SKM-1 (cell line): ENCODE results near the gene HSPA12B.
A peak's percentile ranks its signal among the peaks of the same experiment; 100 is the strongest.

Source experiments
- DNase-seq: peaks from one replicate; lab custom pipeline; 2025; ENCODE audit not compliant: unreplicated experiment; lab: John Stamatoyannopoulos, UW

Gene HSPA12B

GRCh38 chr20:3704087-3704486 is 28.4 kb upstream of the HSPA12B start:
- DNase-seq = no peak

DNA sequence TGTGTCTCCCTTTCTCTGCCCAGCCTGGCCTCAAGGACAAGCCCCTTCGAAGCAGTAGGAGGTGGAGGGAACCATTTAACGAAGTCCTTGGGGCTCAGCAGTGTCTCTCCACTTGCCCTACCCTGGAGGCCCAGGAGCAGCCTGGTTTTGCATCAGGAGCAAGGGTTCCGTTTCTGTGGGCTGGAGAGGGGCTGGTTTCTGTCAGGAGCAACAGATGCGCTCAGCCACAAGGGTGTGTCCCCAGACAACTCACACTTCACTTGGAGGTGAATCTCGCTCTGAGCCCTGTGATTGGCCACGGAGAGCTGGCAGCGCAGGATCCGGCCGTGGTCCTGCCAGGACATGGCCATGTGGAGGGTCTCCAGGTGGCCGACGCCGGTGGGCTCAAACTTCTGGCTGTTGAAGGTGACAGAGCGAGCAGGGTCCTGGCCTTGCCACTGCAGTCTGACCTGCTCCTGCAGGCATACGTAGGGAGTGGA is 27.0 kb upstream of the HSPA12B start:
- DNase-seq = no peak

DNA sequence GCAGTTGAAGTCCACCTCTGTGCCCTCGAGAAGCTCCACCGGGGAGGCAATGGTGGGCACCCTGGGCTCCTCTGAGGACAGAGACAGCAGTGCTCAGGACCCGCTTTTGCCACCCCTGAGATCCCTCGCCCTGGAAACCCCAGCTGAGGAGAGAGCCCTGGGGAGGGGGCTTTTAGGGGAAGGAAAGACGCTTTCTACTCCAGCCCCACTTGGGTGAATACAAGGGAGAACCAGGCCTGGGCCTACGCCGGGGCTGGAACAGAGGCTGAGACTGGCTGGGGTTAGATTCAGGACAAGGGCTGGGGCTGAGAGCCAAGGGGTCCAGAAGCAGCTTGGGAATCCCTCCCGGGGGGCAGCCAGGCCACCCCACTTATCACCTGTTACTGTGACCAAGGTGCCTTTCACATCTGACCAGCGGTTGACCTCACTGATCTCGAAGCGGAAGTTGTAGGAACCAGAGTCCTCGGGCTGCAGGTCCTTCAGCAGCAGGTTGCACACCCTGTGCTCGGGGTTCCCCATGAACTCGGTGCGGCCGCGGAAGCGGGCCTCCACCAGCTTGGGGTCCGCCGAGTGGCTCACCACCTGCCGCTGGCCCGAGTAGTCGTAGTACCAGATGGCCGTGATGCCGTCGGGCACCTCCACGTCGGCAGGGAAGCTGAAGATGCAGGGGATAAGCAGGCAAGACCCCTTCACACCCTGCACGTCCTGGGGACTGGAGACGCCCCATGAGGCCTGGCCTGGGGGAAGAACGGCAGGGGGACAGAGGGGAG is 26.3 kb upstream of the HSPA12B start:
- DNase-seq = no peak

DNA sequence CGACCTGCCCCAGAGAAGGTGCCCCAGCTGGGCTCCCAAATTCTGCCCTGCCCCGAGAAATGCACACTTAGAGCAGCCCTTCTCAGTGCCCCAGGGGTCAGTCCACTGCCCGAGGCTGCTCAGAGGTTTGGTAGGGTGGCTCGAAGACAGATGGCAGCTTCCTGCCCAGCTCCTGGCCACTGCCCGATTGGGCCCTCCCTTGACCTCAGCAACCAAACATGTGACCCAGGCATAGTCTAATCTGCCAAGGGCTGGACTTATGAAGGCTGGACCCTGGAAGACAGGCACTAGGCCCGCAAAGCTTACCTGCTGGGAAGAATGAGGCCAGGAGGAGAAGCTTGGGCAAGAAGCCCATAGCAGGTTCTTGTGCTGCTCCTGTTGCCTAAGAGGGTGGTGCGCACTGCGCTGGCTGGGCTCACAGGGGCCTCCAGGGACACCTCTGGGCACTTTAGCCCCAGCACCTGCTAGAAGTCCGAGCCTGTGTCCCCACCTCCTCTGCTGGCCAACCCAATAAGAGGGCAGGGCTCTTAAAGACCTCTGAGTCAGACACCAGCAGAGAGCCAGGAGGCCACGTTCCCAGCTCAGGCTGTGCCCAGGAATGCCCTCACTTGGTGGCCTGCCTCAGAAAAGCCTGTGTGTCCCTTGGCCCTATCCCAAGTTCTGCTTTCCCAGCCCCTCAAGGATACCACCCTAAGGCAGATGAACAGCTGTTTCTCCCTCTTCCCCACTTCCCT is 25.5 kb upstream of the HSPA12B start:
- DNase-seq = no peak

DNA sequence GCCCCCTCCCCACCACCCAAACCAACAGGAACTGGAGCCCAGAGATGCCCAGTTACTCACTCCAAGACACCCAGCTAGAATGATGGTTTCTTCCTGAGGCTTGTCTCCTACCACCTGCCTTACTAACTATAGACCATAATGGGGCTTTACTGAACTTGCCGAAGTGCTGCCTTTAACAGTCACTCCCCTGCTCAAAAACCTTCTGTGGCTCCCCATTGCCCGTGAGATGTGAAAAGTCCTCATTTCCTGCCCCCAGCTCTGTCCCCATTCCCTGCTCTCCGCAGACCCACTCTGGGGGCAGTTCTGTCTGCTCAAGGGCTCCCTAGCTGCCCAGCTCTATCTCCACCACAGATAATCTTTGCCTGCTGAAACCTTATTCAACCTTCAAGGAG is 25.0 kb upstream of the HSPA12B start:
- no peak for DNase-seq

GRCh38 chr20:3710011-3710466 is 22.4 kb upstream of the HSPA12B start:
- DNase-seq = no peak

DNA sequence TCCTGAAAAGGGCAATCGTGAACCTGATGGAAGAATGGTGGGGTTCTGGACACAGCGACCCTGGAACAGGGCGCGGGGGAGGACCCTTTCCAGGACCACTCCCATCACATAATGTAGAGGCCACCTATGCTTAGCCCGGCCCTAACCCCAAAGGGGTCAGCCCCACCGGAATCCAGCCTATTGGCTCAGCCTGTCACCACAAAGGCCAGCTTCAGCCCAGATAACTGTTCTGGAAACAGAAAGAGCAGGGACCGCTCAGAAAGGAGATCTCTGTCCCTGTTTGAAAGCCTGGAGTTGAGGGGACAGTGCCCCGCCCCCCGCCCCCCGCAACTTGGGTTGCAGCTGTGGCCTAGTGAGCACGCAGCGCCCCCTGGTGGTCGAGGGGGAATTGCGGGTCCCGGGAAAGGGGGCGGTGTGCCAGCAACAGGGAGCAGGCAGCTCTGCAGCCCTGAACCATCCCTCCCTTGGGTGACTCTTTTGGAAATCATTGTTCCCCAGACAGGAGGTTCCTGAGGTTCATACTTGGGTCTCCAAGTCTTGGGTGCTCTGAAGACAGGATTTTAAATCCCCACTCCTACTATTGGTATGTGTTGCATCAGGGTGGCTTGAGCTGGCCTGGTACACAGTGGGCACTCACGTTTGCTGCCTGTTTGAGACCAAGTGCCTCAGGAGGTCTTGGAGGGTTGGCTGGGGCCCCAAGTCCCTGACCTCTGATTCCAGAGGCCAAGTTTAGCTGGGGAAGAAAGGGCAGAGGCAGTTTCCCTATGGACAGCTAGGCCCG is 21.6 kb upstream of the HSPA12B start:
- no peak for DNase-seq

GRCh38 chr20:3711484-3711941 is 21.0 kb upstream of the HSPA12B start:
- no peak for DNase-seq

GRCh38 chr20:3712279-3712873 is 20.1 kb upstream of the HSPA12B start, which contains the start of gene SIGLEC1:
SIGLEC1 (minus strand) TSS chr20:3712600; CDS start chr20:3707128, 5,472 bp downstream.
- DNase-seq = peak; percentile 36

- no peak for DNase-seq
Observed at GRCh38 chr20:3714092-3714491, 18.4 kb upstream of the HSPA12B start.

DNA sequence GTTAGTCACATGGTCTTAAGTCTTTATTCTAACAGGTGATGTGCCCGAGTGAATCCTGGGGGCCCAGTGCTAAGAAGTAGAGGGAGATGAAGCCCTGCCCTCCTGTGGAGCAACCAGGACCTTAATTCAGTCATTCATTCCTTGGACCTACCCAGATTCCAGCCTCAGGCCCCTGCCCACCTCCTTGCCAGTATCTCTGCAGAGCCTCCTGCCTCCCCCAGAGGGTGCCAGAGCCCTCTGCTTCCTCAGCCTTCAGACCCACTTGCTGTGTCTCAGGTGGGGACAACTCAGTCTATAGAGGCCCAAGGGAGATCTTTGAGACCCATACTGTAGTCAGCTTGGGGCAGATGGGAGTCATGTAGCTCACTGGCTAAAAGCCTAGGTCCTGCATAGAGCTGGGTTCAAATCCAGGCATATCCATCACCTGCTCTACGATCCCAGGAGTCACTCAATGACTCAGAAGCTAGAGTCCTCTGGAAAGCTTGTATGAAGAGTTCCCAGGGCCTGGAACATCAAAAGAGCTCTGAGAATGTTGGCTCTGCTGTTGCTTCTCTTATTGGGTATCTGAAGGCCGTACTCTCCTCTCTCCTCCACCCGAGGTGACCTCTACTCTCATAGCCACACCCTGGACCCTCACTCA is 16.2 kb upstream of the HSPA12B start:
- no peak for DNase-seq

- no peak for DNase-seq
Observed at GRCh38 chr20:3719046-3719445, 13.4 kb upstream of the HSPA12B start.

DNA sequence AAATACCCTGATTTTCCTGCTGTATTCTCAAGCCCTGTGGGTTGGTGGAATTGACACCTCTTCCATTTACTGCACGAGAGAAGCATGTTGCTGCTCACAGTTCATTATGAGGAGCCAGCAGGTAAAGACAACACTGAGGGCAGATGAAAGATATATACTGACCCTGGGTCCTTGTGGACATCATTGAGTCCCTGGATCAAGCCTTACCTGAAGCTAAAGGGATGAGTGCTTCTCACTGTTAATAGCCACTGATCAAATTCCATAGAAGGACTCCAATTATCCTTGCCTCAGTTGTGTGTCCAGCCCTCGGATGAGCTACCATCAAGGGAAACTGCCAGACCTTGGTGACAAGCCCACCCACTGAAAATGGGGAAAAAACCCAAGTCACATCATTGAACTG is 12.4 kb upstream of the HSPA12B start:
- DNase-seq = no peak

DNA sequence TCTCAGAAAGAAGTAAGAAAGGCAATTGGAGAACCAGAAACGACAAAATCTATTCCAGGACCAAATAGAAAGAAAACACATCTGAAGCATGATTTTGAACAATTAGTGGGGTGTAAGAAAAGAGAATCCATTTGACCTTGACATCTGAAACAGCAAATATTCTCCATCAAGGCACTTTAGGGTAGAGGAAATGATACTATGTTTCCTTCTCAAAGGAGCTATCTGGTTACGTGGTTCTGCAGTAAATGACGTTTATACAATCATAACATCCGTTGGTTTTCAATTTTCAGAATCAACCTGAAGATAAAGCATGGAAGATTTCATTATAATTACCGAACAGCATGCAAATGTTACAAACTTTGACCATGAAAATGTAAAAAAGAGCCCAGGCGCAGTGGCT is 11.9 kb upstream of the HSPA12B start:
- no peak for DNase-seq

- DNase-seq = no peak
Observed at GRCh38 chr20:3721912-3722311, 10.6 kb upstream of the HSPA12B start.

- DNase-seq = no peak
Observed at GRCh38 chr20:3723284-3723683, 9.2 kb upstream of the HSPA12B start.

GRCh38 chr20:3724356-3724755 is 8.1 kb upstream of the HSPA12B start:
- DNase-seq = no peak

DNA sequence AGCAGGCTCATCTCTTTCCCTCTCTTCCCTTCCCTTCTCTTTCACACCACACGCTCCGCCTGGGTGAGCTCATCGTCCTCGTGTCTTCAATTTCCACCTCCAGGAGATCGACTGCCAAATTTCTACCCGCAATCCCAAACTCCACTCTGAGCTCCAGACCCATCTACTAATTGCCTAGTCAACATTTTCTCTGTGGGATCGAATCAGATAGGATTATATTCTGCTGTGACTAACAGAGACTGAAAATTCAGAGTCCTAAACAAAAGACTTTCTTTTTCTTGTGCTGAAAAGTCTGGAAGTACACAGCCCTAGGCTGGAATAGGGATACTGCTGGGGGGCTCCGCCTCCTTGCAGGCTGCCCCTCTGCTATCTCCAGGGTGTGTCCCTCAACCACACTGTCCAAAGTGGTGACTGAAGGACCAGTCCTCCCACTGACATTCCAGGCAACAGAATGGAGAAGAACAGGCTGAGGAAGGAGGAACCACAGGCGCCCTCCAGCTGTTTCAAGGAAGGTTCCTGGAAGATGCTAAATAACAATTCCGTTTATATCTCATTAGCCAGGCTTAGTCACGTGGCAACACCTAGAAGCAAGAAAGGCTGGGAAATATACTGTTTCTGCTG is 5.0 kb upstream of the HSPA12B start:
- DNase-seq = no peak

DNA sequence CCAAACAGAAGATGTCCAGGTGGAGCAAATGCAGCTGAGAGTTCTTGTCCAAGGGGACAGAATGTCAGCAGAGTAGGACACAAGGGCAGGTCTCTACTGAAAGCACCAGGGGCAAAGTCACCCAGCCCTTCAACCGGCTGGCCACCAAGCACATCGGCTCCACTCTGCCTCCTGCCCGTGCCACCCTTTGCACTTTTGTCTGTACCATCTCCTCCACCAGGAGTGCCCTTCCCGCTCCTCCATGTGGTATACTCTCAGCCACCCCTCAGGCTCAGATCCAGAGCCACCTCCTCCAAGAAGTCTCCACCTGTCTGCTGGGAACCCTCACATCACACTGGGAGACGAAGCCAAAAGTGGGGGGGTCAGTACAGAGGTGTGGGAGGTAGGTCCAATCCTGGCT is 4.1 kb upstream of the HSPA12B start:
- DNase-seq = no peak

GRCh38 chr20:3728876-3729275 is 3.6 kb upstream of the HSPA12B start:
- no peak for DNase-seq
